NCI-H510A (cell line): Measurements from ENCODE around the gene STPG1.

ENCODE experiments used
- DNase-seq: peaks from one replicate; lab custom pipeline; 2025; lab: John Stamatoyannopoulos, UW

Gene STPG1

GRCh38 chr1:24426744-24427544 lies 13.4 kb upstream of the STPG1 start:
- no peak for DNase-seq

DNA sequence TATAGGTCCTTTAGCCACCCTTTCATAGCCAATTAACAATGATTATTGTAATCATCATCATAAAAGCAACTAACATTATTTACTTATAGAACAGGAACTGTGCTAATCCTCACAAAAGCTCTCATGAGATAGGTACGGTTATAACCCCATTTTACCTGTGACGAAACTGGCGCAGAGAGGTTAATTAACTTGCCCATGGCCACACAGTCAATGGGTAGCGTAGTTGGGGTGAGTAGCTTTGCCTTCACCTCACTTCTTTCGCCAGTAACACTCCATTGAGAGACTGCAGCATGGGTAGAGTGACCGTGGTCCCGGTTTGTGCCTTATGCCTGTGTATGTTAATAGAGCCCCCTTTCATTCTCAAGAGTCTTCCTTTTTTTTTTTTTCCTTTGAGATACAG lies 12.3 kb upstream of the STPG1 start:
- no peak for DNase-seq

DNA sequence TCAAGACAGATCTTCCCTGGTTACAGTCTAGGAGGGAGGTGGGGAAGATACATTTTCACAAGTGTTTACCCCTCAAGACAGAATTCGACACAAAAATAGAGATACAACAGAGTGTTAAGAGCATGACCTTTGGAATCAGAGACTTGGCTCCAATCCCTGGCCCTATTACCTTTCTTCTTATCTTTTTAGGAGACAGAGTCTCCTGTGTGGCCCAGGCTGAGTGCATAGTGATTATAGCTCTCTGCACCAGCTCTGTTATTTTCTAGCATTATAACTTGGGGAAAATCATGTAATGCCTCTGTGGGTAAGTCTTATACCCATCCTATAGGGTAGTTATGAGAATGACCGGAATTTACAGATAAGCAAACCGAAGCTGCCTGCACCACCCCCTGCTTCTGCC lies 11.9 kb upstream of the STPG1 start:
- no peak for DNase-seq

DNA sequence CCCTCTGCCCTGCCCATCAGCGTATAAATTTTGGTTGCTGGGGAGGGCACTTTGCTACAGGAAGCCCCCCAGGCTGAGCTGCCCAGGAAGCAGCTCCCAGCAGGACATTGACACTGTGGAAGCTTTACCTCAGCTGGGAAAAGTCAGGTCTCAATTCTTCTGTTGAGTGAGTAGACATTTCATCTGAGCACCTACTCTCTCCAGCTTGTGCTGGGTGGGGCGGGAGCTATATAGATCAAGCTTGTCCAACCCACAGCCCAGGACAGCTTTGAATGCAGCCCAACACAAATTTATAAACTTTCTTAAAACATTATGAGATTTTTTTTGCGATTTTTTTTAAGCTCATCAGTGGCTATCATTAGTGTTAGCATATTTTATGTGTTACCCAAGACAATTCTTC lies 11.4 kb upstream of the STPG1 start:
- DNase-seq: no peak

- DNase-seq: no peak
Observed at GRCh38 chr1:24424207-24424606, 10.6 kb upstream of the STPG1 start.

DNA sequence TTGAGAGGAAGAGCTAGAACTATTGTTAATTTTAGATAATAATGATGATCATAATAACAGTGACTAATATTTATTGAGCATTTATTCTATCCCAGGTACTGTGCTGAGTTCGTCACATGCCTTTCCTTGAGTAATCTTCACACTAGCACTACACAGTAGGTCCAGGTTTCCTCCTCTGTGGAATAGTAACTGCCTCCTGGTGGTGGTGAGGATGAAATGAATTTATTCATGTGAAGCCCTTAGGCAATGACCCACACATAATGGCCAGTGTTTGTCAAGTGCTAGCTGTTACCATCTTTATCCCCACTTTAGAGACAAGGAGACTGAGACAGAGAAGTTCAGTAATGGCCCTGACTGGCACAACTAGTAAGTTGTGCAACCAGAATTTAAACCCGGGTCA lies 7.9 kb upstream of the STPG1 start:
- no peak for DNase-seq

GRCh38 chr1:24420547-24420946 lies 7.0 kb upstream of the STPG1 start:
- no peak for DNase-seq

DNA sequence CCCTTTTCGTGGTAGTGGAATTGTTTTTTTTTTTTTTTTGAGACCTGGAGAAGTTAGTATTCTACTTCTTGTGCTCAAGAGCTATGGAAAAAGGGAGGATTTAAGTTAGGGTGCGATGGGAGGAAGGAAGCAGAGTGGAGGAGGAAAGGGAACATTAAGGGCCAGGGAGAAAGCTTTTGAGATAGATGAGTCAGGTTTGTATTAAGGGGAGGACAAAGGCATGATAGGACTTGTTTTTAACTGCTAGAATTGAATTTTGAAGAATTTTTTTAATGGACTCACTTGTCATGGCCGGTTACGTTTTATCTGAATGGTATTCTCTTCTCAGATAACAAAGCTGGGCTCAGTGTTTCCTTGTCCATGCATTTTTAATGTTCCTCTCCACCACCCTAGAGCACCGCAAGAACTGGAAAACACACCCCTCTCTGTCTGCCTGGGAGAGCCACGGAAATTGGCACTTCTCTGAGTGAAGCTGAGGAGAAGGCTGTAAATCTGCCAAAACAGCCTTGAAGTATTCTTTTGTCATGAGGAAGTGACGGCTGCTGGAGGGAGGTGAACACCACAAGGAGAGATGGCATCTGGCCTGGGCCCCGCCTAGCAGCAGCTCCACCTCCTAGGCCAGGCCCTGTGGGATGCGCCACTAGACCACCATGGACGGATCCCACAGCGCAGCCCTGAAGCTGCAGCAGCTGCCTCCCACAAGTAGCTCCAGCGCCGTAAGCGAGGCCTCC lies 5.5 kb upstream of the STPG1 start:
- peak; percentile 70 for DNase-seq

DNA sequence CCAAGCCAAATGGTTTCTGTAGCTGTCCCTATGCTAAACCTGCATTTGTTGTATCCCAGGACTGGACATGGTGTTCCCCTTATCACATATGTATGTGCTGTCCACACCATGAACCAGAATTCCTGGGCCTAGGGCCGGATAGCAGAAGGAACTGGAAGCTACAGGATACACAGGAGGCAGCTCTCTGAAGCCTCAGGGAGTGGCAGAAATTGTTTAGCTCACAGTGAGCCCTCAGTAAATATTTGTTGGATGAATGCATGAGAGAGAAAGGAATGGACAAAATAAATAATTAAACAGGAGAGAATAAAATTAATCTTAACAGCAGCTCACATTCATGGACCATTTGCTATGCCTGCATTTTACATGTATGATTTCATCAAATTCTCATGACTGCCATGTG lies 4.1 kb upstream of the STPG1 start:
- DNase-seq: no peak

DNA sequence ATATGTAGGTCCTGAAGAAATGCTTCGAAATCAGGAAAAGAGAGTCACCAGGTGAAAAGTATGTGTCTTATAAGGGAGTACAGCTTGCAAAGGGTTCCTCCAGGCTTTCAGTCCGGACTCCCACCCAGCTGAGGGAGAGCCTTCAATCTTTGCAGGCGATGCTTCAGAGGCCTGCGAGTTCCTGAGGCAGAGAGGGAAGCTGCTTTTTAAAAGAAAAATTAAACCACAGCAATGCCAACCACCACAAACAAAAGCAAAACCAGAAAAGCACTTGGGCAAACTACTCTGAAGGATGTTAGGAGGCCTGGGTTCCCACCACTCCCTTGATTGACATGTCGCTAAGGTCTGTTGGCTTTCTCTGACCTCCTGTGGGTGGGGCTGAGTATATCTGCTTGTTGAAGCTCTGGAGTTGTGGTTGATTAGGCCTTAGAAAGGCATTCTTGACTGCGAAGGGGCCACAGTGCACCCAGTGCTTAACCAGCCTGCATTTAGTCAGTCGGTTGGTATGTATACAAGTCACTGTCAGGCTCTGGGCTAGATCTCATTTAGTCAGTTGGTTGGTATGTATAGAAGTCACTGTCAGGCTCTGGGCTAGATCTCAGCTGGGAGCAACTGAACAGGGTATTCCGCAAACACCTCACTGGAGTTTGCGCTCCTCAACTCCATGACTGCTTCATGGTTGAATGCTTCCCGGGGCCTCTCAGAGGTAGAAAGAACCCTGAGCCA lies 3.2 kb upstream of the STPG1 start:
- DNase-seq: no peak

DNA sequence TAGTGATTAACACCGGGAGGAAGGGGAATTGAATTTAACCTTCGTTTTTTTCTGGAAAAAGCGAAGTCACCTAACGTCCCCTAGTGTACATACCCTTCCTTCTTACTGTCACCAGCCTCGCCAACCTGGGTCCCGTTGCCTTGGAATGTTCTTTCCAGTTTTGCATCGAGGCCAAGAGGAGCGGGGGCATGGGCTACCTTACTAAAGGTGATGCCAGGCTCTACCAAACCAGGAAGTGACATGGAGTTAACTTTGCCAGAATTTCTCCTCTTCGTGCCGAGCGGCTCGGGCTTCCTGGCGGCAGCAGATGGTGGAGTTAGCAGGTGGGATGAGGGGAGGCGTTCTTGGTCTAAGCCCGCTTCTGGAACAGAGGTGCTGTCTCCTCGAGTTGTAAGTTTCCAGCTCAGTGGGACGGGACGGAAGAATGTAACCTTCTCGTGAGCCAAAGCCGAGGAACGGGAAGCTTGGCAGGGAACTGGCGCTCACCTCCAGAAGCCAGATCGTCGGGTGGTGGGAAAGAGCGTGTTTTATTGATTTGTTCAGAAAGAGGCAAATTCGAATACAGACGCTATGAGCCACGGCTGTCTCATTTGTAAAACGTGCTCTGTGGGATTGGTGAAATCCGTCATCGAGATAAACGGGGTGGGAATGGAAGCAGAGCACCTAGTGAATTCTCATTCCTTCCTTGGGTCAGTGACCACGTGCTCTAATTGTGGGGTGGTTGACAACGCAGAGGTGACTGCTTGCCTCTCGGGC lies 2.5 kb upstream of the STPG1 start:
- no peak for DNase-seq

DNA sequence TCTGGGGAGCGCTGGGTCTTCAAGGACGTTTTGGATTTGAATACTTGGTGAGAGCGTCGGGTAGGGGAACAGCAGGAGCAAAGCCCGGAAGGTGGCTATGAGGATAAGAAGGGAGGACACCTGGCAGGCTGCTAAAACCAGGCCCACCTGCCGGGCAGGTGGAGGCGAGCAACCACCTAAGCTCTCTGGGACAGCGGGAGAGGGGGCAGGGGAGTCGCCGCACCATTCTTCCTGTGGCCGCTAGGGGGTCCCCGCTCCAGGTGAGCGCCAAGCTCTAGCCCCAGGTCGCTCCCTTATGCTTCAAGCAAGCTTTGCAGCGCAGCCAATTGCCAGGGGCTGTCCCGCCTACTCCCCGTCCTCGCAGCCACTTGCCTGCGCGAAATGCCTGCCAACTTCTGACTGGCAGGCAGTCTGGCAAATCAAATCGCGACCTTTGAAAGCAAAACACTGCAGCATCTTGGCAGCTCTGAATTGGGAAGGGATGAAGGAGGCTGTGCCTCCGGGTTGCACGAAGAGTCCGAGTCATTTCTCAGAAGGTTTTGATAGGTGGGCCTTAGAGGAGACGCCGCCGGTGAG lies 1.8 kb upstream of the STPG1 start, which contains the start of gene NIPAL3:
NIPAL3 (plus strand) TSS at position 469 of the 576 bp plus-strand sequence. CDS start 3,746 bp downstream, outside the sequence.
- peak; percentile 99 for DNase-seq

GRCh38 chr1:24414775-24415333 lies 1.3 kb upstream of the STPG1 start:
- no peak for DNase-seq

- DNase-seq: no peak
Observed at GRCh38 chr1:24412408-24412807, 1.2 kb downstream of the STPG1 start.

GRCh38 chr1:24411963-24412362 lies 1.6 kb downstream of the STPG1 start:
- no peak for DNase-seq

DNA sequence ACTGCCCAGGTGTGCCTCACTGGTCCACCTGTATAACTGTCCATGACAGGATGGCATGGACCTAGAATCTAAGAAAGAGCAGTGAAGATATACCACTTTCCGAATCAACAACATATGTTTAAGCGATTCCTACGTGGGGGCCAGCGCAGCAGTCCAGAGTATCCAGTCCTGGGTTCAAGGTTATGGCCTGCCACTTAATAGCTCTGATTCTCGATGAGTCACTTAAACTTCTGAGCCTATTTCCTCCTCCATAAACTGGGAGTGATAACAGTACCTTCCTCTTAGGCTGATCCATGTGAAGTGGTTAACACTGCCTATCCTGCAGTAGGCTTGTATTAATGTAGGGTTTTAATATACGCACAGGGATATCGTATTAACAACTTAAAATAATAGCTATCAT lies 2.8 kb downstream of the STPG1 start:
- DNase-seq: no peak

- DNase-seq: no peak
Observed at GRCh38 chr1:24409535-24409934, 4.0 kb downstream of the STPG1 start.

DNA sequence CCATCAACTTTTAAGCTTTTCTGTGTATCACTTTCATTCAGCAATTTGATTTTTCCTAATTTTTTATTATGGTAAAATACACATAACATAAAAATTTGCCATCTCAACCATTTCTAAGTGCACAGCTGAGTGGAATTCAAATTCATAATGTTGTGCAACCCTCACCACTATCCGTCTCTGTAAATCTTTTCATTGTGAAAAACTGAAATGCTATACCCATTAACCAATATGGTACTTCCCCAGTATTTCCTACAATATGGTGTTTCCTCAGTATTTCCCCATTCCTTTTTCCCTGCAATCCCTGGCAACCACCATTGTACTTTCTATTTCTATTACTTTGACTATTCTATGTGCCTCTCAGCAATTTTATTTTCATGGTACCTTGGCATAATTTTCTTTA lies 6.8 kb downstream of the STPG1 start:
- no peak for DNase-seq

DNA sequence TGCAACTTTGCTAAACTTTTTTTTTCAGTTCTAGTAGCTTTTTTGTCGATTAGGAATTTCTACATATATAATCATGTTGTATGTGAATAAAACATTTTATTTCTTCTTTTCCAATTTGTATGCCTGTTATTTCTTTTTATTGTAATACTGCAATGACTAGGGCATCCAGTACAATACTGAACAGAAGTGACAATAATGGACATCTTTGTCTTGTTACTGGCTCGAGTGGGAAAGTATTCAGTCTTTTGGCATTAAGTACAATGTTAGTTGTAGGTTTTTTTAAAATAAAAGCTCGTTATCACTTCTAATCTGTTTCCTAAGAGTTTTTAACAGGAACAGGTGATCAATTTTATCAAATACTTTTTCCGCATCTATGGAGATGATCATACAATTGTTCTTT lies 9.8 kb downstream of the STPG1 start:
- no peak for DNase-seq

DNA sequence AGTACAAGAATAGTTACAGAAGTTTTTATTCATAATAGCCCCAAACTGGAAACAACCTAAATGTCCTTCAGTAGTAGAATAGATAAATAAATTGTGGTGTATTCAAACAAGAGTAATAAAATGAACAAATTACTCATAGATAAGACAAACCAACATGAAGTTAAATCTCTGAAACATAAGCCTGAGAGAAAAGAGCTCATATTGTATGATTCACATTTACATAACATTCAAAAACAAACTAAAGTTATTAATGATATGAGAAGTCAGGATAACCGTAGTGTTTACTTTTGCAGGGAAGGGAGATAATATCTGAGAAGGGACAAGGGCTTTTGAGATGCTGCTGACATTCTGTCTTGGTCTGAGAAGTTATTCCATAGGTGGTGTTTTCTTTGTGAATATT lies 13.5 kb downstream of the STPG1 start:
- DNase-seq: no peak

- DNase-seq: no peak
Observed at GRCh38 chr1:24393892-24394291, 19.7 kb downstream of the STPG1 start.
